Osteoblast (primary cell): Measurements from ENCODE around the gene LIPI. TPM values are rescaled to one million over a fixed set of nuclear protein-coding genes. Genes with fewer than 3 reads are reported as not detected.
"Not testable (repeated sequence)": the region's sequence is repeated elsewhere in the genome, so short reads cannot be mapped to it uniquely, and the experiment has no call there.

Experiments used
- DNase-seq: peaks from one replicate; pipeline ENCODE4 v3.0.0; 2011; ENCODE audit warnings: low spot score, mixed read lengths; ENCODE audit not compliant: insufficient read length; ENCODE audit errors: missing footprints
- H2AFZ ChIP-seq: 2 replicates; pipeline ENCODE4 v1.6.0; 2011; ENCODE audit warnings: mild to moderate bottlenecking, low read length
- H3K27ac ChIP-seq: 2 replicates; pipeline ENCODE4 v1.5.1; 2011; ENCODE audit warnings: mild to moderate bottlenecking, low read depth, low read length, moderate library complexity
- H3K27me3 ChIP-seq: 2 replicates; pipeline ENCODE4 v1.6.0; 2012; ENCODE audit warnings: mild to moderate bottlenecking, control low read depth, inconsistent platforms, low read length, moderate library complexity; ENCODE audit not compliant: insufficient read depth
- H3K36me3 ChIP-seq: 2 replicates; pipeline ENCODE4 v1.5.1; 2011; ENCODE audit warnings: mild to moderate bottlenecking, low read length, control low read depth, moderate library complexity; ENCODE audit not compliant: insufficient read depth
- H3K4me1 ChIP-seq: 2 replicates; pipeline ENCODE4 v1.5.1; 2011; ENCODE audit warnings: mild to moderate bottlenecking, low read length, control low read depth, moderate library complexity; ENCODE audit not compliant: insufficient read depth
- H3K4me2 ChIP-seq: 2 replicates; pipeline ENCODE4 v1.6.0; 2011; ENCODE audit warnings: mild to moderate bottlenecking, low read length; ENCODE audit not compliant: insufficient read depth
- H3K4me3 ChIP-seq: fragments of 200-600 bp; sonication (generic); 3 replicates; pipeline ENCODE4 v1.5.1; 2012; ENCODE audit warnings: mild to moderate bottlenecking, low read length, inconsistent platforms; ENCODE audit not compliant: insufficient read depth
- H3K79me2 ChIP-seq: 2 replicates; pipeline ENCODE4 v1.6.0; 2012; ENCODE audit warnings: mild to moderate bottlenecking, low read length, control low read depth, inconsistent platforms; ENCODE audit not compliant: insufficient read depth
- H3K9me3 ChIP-seq: 2 replicates; pipeline ENCODE4 v1.5.1; 2011; ENCODE audit warnings: low read depth, low read length, control low read depth
- H4K20me1 ChIP-seq: 2 replicates; pipeline ENCODE4 v1.6.0; 2012; ENCODE audit warnings: mild to moderate bottlenecking, low read length, control low read depth; ENCODE audit not compliant: insufficient read depth
- CTCF ChIP-seq: IDR thresholded peaks from 2 replicates; pipeline ENCODE4 v1.5.1; 2011; ENCODE audit warnings: mild to moderate bottlenecking, low read depth, low read length, moderate library complexity; ENCODE audit errors: extremely low read depth
- total RNA-seq: library from RNA; depleted of rRNA; stranded (reverse); fragments of >200 nt; gene quantifications from 2 replicates; pipeline ENCODE4 v1.2.3, GENCODE V29; 2012

LIPI gene
- total RNA-seq, 1 donor: not detected

DNA sequence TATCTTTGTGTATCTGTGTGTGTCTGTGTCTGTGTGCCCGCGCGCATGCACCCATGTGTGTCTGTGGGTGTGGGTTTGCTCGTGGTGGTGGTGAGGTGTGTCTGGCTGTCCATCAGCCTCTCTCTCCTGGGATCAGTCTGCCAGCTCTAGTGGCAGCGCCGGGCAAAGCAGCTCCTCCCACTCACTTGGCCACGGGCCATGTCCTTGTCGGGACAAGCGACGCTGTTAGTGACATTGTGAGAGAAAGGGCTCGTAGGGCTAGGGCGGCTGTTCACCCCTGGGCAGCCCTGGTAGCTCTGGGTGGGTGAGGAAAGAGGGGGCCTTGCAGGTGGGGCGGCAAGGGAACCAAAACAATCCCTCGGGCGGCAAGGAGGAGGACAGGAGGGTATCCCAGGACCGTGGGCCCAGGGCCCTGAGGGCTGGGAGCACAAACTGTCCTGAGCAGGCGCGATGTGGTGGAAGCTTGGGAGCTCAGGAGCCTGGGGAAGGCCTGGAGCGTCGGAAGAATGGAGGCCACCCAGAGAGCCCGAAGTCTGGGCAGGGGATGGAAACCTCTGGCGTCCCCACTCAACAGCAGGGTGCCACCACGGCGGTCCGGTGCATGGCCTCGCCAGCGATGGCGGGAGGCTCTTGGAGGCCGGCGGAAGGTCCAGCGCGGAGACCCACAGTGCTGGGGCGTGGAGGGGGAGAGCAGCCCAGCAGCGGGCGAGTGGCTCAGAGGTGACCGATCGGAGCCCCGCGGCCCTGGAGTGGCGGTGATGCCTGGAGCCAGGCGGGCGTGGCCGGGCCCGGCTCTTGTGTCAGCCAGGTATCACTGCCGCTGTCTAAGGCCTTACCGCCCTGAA is 140.5 kb downstream of the LIPI start:
- Histone ChIP-seq H3K27ac (no peak overlapping the region), H3K4me2 (no peak overlapping the region), H4K20me1 (no peaks in the 10 kb centered on the region), H3K36me3 (no peaks in the 10 kb centered on the region), H3K27me3 (no peaks in the 10 kb centered on the region), H3K4me1 (no peaks in the 10 kb centered on the region), H3K79me2 (no peaks in the 10 kb centered on the region), H2AFZ (no peak overlapping the region), H3K9me3 (no peaks in the 10 kb centered on the region), H3K4me3 (no peak overlapping the region)
- TF ChIP-seq CTCF: no peak
- no peak for DNase-seq

GRCh38 chr21:14064296-14064645 is 146.5 kb downstream of the LIPI start:
- Histone ChIP-seq H3K4me3 (no peak overlapping the region), H3K4me1 (no peaks in the 10 kb centered on the region), H3K79me2 (no peaks in the 10 kb centered on the region), H2AFZ (no peak overlapping the region), H3K27ac (no peak overlapping the region), H3K27me3 (no peaks in the 10 kb centered on the region), H3K9me3 (no peaks in the 10 kb centered on the region), H3K36me3 (no peaks in the 10 kb centered on the region), H4K20me1 (no peaks in the 10 kb centered on the region), H3K4me2 (no peak overlapping the region)
- TF ChIP-seq CTCF: no peak
- DNase-seq: no peak

GRCh38 chr21:14063620-14064295 is 147.0 kb downstream of the LIPI start:
- not testable (repeated sequence) for H3K9me3 ChIP-seq, H3K79me2 ChIP-seq, H4K20me1 ChIP-seq, H3K4me3 ChIP-seq, H3K27ac ChIP-seq, H3K36me3 ChIP-seq, H2AFZ ChIP-seq, DNase-seq, H3K4me2 ChIP-seq, H3K27me3 ChIP-seq, H3K4me1 ChIP-seq

DNA sequence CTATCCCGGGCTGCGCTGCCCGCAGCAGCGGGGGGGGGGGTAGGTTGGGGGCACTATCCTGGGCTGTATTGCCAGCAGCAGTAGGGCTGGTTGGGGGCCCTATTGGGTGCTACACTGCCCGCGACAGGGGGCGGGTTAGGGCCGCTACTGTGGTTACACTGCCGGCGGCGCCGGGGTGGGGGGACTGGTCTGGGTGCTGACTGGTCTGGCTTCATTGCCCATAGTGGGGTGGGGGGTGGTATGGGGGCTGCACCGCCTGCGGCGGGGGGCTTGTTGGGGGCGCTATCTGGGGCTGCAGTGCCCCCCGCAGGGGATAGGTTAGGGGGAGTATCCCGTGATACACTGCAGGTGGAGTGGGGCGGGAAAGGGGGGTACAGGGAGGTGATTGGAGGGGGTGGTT is 148.1 kb downstream of the LIPI start:
- not testable (repeated sequence) for H3K4me2 ChIP-seq, H3K4me1 ChIP-seq, DNase-seq, H3K4me3 ChIP-seq, H3K36me3 ChIP-seq, H3K27me3 ChIP-seq, H3K79me2 ChIP-seq, H2AFZ ChIP-seq, H4K20me1 ChIP-seq, H3K9me3 ChIP-seq, H3K27ac ChIP-seq

DNA sequence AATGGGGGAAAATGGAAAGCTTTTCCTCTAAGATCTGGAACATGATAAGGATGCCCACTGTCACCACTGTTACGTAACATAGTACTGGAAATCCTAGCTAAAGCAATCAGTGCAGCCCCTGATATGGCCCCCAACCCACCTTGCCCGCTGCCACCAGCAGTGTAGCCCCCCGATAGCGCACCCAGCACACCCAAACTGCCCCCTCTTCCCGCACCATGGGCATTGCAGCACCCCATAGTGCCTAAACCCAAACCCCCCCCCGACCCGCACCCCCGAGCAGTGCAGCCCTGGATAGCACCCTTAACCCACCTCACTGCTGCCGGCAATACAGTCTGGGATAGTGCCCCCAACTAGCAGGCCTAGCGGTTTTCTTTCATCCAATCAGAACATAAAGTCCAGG is 148.9 kb downstream of the LIPI start:
- H3K4me2 ChIP-seq, H3K36me3 ChIP-seq, H3K27me3 ChIP-seq, H3K27ac ChIP-seq, H3K4me3 ChIP-seq, H3K79me2 ChIP-seq, H2AFZ ChIP-seq, DNase-seq, H4K20me1 ChIP-seq, H3K9me3 ChIP-seq, H3K4me1 ChIP-seq: not testable (repeated sequence)

DNA sequence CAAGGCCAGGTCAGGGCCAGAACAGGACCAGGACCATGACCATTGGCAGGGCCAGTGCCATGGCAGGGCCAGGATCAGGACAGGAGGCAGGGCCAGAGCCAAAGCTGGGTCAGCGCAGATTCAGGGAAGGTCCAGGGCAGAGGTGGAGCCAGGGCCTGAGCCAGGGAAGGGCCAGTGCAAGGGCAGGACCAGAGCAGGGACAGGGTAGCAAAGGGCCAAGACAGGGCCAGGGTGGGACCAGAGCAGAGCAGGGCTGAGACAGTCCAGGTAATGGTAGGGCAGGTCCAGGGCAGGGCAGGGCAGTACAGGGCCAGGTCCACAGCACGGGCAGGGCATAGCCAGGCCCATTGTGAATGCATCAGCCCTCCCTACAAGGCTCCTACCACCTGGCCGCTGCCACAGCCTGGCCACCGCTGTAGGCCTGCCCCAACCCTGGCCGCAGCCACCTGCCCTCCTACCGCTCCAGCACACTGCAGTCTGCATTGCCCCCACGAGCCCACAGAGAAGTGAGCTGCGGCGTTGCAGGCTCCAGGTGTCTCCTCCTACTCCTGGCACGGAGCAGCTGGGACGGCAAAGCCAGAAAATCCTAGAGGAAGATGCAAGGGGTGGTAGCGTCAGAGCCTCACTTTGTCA is 151.6 kb downstream of the LIPI start:
- H3K4me2 ChIP-seq, H3K27ac ChIP-seq, H2AFZ ChIP-seq, H3K36me3 ChIP-seq, H3K79me2 ChIP-seq, H3K27me3 ChIP-seq, H4K20me1 ChIP-seq, H3K4me1 ChIP-seq, DNase-seq, H3K4me3 ChIP-seq, H3K9me3 ChIP-seq: not testable (repeated sequence)
